ENCODE results near the gene RBM18.

- TF ChIP-seq SUZ12 (IDR thresholded peaks at IDR 0.05; ENCODE audit: extremely low read depth, insufficient read depth, insufficient read length) (no peak), ZNF274 (IDR thresholded peaks at IDR 0.05; ENCODE audit: low read depth, low read length) (no peak), YY1 (IDR thresholded peaks at IDR 0.05; ENCODE audit: insufficient read depth, insufficient read length) (no peak)
Measured at GRCh38 chr9:122287214-122287720, 22.6 kb upstream of the RBM18 start.
